HFF-Myc (cell line): ENCODE measurements around the gene PRKAG2.

Experiments used
- DNase-seq: peaks from one replicate; pipeline ENCODE4 v3.0.0-alpha.2; 2011; ENCODE audit warnings: low read depth; ENCODE audit errors: extremely low read depth
- H3K4me3 ChIP-seq: replicated peaks from 2 replicates; pipeline ENCODE4 v1.5.1; 2011; ENCODE audit warnings: low read depth, mild to moderate bottlenecking, control low read depth, low read length
- CTCF ChIP-seq: IDR thresholded peaks from 2 replicates; pipeline ENCODE4 v1.5.1; 2012; ENCODE audit warnings: mild to moderate bottlenecking, low read depth, low read length, control low read depth; ENCODE audit errors: missing control alignments

The PRKAG2 gene

DNA sequence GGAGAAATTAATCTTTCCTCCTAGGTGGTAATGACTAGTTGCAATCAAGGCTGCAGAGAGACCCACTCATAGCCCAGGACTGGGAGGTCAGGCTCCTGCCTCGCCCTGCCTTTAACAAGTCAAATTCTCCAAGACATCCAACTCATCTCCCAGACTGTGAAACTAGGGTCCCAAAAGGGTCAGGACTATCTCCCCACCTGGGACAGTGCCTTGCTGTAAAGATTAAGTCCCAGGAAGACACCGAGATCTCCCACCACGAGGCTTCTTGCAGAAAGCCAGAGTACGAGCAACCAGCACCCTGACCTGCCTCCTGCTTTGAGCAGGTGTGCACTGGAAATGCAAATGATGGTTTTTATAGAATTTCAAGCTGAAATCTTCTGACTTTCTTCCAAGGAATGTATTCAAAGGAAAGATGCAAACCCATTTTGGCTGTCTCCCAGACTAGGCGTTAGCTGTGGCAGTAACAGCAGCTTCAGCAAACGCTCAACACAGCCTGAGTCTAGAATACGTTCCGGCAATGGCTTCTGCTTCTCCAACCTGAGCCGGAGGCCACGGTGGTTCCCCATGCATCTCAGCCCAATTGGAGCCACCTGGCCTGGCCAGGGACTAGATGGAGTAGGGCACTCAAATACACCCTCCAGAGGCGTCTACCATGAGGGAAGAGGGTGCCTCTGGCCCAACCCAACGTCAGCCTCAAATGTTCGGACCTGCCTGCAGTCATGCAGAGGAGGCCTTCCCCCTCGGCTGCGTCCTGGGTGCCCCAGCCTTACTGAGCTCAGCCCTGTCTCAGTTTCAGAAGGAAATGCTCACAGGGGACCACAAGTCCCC lies 170.4 kb downstream of the PRKAG2 start:
- DNase-seq = no peak

GRCh38 chr7:151705636-151706276 lies 171.2 kb downstream of the PRKAG2 start:
- no peak overlapping the region for H3K4me3 ChIP-seq
- TF ChIP-seq CTCF = peak; percentile 64
- DNase-seq = no peak

More for the DNA sequence above, 170.4 kb downstream of the PRKAG2 start:
- no peak overlapping the region for H3K4me3 ChIP-seq
- no peak for TF ChIP-seq CTCF

- DNase-seq = no peak
- no peak overlapping the region for H3K4me3 ChIP-seq
- TF ChIP-seq CTCF = no peak
These were observed 171.8 kb downstream of the PRKAG2 start for GRCh38 chr7:151704960-151705635.

DNA sequence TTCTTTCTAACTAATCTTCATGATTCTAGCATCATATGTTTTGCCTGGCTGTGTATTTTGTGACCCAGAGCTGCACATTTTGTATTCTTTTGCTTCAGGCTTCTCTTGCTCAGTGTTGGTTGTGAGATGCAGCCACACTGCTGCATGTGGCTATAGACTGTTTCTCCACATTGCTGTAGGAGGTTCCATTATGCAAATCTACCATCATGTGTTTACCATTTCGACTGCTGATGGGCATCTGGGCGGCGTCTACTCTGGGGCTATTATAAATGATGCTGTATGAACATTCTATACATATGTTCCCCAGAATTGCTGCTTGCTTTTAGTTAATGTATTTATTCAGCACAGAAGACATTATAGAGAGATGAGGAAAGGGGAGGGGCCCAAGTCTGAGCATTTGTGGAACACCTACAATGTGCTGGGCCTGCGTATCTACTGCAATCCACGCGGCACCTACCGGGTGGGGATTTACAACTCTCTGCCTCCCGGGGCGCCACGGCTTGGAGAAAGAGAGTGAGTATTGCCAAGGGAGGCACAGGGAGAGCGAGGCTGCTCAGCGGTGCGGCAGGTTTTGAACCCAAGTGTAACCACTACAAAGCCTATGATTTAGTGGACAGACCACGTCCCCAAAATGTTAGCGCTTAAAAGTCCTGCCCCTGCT lies 172.5 kb downstream of the PRKAG2 start:
- no peak for TF ChIP-seq CTCF

DNA sequence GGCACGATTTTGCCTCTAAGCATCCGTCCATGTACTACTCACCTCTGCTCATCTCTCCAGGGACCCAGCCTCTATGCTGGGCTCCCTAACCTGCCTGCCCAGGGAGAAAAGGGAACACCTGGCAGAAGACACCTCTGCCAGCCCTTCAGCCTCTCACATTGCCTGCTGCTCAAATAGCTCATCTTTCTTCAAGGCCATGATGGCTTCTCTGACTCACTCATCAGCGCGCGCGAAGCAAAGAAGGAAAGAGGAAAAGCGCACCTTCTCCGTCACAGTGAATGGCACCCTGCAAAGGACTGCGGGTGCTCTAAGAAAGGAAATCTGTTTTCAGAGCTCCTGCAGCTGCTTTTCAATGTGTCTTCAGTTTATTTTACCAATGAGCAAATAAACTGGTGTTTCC lies 174.0 kb downstream of the PRKAG2 start:
- DNase-seq = no peak
- no peak for TF ChIP-seq CTCF
- no peak overlapping the region for H3K4me3 ChIP-seq

More for the DNA sequence above, 172.5 kb downstream of the PRKAG2 start:
- no peak for DNase-seq
- no peak overlapping the region for H3K4me3 ChIP-seq

DNA sequence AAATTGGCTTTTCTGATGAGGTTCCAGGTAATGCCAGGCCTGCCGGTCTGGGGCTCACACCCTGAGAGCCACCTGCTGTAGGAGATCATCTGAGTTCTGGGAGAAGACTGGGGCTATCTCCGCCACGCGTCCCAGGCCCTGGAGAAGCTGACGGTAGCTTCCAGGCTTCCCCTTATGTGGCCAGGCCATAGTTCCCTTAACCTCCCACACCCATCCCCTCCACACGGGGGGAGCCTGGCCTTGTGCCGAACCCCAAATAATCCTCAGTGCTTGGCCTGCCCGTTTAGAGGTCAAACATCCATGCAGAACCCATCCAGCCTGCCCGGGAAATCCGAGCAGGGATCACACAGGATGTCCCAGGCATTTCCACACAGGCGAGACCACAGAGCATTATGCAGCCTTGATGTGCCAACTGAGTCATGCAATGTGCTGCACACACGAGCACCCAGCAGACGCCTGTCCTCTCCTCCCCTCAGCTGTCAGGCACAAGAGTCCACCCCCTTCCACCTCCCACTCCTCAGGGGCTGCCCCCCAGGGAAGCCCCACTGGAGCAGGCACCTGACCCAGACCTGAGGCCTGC lies 176.2 kb downstream of the PRKAG2 start:
- DNase-seq = no peak
- H3K4me3 ChIP-seq = no peak overlapping the region
- no peak for TF ChIP-seq CTCF
